K562 (cell line): ENCODE data around the gene MYL4.

Experiments used
- POLR2H ChIP-seq: IDR thresholded peaks from 2 replicates; pipeline ENCODE4 v1.6.1; 2016; ENCODE audit warnings: missing genetic modification characterization, low read depth, mild to moderate bottlenecking, control low read depth, missing compliant biosample characterization, moderate library complexity
- TF ChIP-seq, protein P1 (sequence below), 3 experiments: IDR thresholded peaks in 2 of 3; conservative IDR thresholded peaks in 1 of 3; 2 replicates each; pipeline ENCODE4 v1.5.1; 2011 to 2012; ENCODE audit warnings: low read length in 3 of 3, mild to moderate bottlenecking in 3 of 3, control low read depth in 2 of 3, improper control_type of control experiment in 1 of 3, inconsistent platforms in 1 of 3, low read depth in 1 of 3, mixed read lengths in 1 of 3, moderate library complexity in 1 of 3; ENCODE audit not compliant: insufficient read depth in 2 of 3

DNA sequence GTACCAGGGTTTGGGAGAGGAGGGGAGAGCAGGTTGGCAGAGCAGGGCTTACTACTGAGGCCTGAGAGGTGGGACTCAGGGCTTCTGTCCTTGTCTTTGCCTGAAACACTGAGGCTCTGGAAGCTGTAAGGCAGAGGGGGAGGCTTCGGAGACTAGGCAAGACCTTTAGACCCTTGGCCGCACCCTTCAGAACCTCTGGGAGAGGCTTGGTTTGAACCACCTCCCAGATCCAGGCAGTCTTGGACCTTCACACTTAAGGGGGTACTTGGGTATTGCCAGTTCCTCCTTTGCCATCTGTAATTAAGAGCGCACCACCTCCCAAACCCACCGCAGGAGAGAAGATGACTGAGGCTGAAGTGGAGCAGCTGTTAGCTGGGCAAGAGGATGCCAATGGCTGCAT is 12.9 kb downstream of the MYL4 start:
- TF ChIP-seq POLR2H (tag), result no peak
- TF ChIP-seq, protein P1, sequence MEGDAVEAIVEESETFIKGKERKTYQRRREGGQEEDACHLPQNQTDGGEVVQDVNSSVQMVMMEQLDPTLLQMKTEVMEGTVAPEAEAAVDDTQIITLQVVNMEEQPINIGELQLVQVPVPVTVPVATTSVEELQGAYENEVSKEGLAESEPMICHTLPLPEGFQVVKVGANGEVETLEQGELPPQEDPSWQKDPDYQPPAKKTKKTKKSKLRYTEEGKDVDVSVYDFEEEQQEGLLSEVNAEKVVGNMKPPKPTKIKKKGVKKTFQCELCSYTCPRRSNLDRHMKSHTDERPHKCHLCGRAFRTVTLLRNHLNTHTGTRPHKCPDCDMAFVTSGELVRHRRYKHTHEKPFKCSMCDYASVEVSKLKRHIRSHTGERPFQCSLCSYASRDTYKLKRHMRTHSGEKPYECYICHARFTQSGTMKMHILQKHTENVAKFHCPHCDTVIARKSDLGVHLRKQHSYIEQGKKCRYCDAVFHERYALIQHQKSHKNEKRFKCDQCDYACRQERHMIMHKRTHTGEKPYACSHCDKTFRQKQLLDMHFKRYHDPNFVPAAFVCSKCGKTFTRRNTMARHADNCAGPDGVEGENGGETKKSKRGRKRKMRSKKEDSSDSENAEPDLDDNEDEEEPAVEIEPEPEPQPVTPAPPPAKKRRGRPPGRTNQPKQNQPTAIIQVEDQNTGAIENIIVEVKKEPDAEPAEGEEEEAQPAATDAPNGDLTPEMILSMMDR (IDR thresholded peaks at IDR 0.05 in 2 of 3, conservative IDR thresholded peaks at IDR 0.05 in 1 of 3; ENCODE audit: insufficient read depth in 2 of 3, low read depth in 1 of 3, low read length in 3 of 3), result no peak
